A549 (cell line): ENCODE results near the gene DTX3. TPM values are rescaled to one million over a fixed set of nuclear protein-coding genes. Genes with fewer than 3 reads are reported as not detected.

Experiments
- ATAC-seq, 2 experiments: fragments of 200-7000 bp in 1 of 2; fragments of >200 bp in 1 of 2; cut with Nextera tagmentation in 1 of 2; cut with Tn5 transposase in 1 of 2; 3 replicates each; pipeline versions ENCODE4 v1.8.0 to v1.9.1; 2018 to 2020; ENCODE audit warnings: mild to moderate bottlenecking in 1 of 2, moderate library complexity in 1 of 2
- CTCF ChIA-PET: fragments of 300-600 bp; sonication (Branson Sonifier 250); formaldehyde crosslinking; extraction: SDS; loops from one replicate; lab custom pipeline; 2021; ENCODE audit warnings: antibody characterized with exemption, inconsistent platforms; lab: Yijun Ruan, JAX
- POLR2A ChIA-PET: fragments of 350-600 bp; formaldehyde crosslinking; extraction: SDS; loops from one replicate; lab custom pipeline; 2021; ENCODE audit warnings: antibody characterized with exemption, inconsistent platforms; lab: Yijun Ruan, JAX
- DNase-seq, 2 experiments: peaks; one replicate each; pipeline versions ENCODE4 v3.0.0 to v3.0.0-alpha.2; 2011 to 2016; ENCODE audit warnings: low read depth in 1 of 2, low spot score in 1 of 2
- FAIRE-seq: peaks from 2 replicates; lab custom pipeline; 2011; peaks lifted over from hg19 to GRCh38; lab: Jason Lieb, UNC
- H3K27ac ChIP-seq, 2 experiments: fragments of >200 bp; sonication (Bioruptor Twin); formaldehyde crosslinking; 3 replicates each; pipeline ENCODE4 v1.5.1; 2016 to 2017
- H3K4me1 ChIP-seq: fragments of >200 bp; sonication (Bioruptor Twin); formaldehyde crosslinking; 3 replicates; pipeline ENCODE4 v1.6.1; 2016
- H3K4me2 ChIP-seq: fragments of >200 bp; sonication (Bioruptor Twin); formaldehyde crosslinking; 3 replicates; pipeline ENCODE4 v1.6.1; 2016
- H3K4me3 ChIP-seq: fragments of >200 bp; sonication (Bioruptor Twin); formaldehyde crosslinking; 3 replicates; pipeline ENCODE4 v1.5.1; 2016
- H3K9me3 ChIP-seq: fragments of >200 bp; sonication (Bioruptor Twin); formaldehyde crosslinking; 3 replicates; pipeline ENCODE4 v1.6.1; 2016
- ATOH8 ChIP-seq: fragments of 250-450 bp; sonication (Bioruptor Pico); IDR thresholded peaks from 2 replicates; pipeline ENCODE4 v1.5.0; 2020; ENCODE audit warnings: low read depth, mild to moderate bottlenecking, moderate library complexity
- CHD2 ChIP-seq: fragments of 150-350 bp; IDR thresholded peaks from 2 replicates; pipeline ENCODE4 v1.6.1; 2014; ENCODE audit warnings: low read length; ENCODE audit not compliant: partially characterized antibody
- CHD4 ChIP-seq: fragments of 200-600 bp; sonication (generic); IDR thresholded peaks from 2 replicates; pipeline ENCODE4 v1.6.1; 2016; ENCODE audit warnings: antibody characterized with exemption, mild to moderate bottlenecking, borderline replicate concordance
- E2F6 ChIP-seq: IDR thresholded peaks from 2 replicates; pipeline ENCODE4 v1.6.1; 2012; ENCODE audit warnings: low read depth, borderline replicate concordance
- EHMT2 ChIP-seq: fragments of 200-600 bp; sonication (generic); IDR thresholded peaks from 2 replicates; pipeline ENCODE4 v1.6.1; 2016; ENCODE audit warnings: antibody characterized with exemption, low read depth, mild to moderate bottlenecking, moderate library complexity
- ELK1 ChIP-seq: fragments of 150-350 bp; IDR thresholded peaks from 2 replicates; pipeline ENCODE4 v1.6.1; 2014; ENCODE audit warnings: low read depth, mild to moderate bottlenecking, low read length
- ESRRA ChIP-seq: fragments of 150-350 bp; IDR thresholded peaks from 2 replicates; pipeline ENCODE4 v1.6.1; 2014; ENCODE audit warnings: mild to moderate bottlenecking, low read length, borderline replicate concordance
- FOSB ChIP-seq: fragments of 250-450 bp; sonication (Bioruptor Pico); IDR thresholded peaks from 2 replicates; pipeline ENCODE4 v1.5.0; 2020; ENCODE audit warnings: mild to moderate bottlenecking, moderate library complexity
- FOSL2 ChIP-seq, 2 experiments: fragments of 450-650 bp in 1 of 2; fragments of >200 bp in 1 of 2; sonication (Bioruptor Twin) in 1 of 2; formaldehyde crosslinking; IDR thresholded peaks; 2 replicates each; pipeline versions ENCODE4 v1.5.0 to v1.6.1; 2016 to 2020; ENCODE audit warnings: mild to moderate bottlenecking in 1 of 2, moderate library complexity in 1 of 2
- FOXS1 ChIP-seq: fragments of 250-450 bp; sonication (Bioruptor Pico); IDR thresholded peaks from 2 replicates; pipeline ENCODE4 v1.5.0; 2020; ENCODE audit warnings: mild to moderate bottlenecking, moderate library complexity
- HOXB13 ChIP-seq: fragments of 250-450 bp; sonication (Bioruptor Pico); IDR thresholded peaks from 2 replicates; pipeline ENCODE4 v1.5.0; 2020; ENCODE audit warnings: low read depth, mild to moderate bottlenecking, moderate library complexity
- JUN ChIP-seq, 2 experiments: fragments of >200 bp; sonication (Bioruptor Twin); formaldehyde crosslinking; IDR thresholded peaks; 2 replicates in 1 of 2; 3 replicates in 1 of 2; pipeline ENCODE4 v1.6.1; 2016 to 2017
- MAFK ChIP-seq: fragments of 450-650 bp; IDR thresholded peaks from 2 replicates; pipeline ENCODE4 v1.6.1; 2014; ENCODE audit not compliant: partially characterized antibody
- MYC ChIP-seq: IDR thresholded peaks from 2 replicates; pipeline ENCODE4 v1.6.1; 2012; ENCODE audit warnings: mild to moderate bottlenecking, inconsistent platforms, low read length, improper control_type of control experiment, borderline replicate concordance
- POLR2AphosphoS2 ChIP-seq: conservative IDR thresholded peaks from 2 replicates; pipeline ENCODE4 v1.6.1; 2012; ENCODE audit warnings: low read length, improper control_type of control experiment, inconsistent platforms
- TFCP2L1 ChIP-seq: fragments of 250-450 bp; sonication (Bioruptor Pico); IDR thresholded peaks from 2 replicates; pipeline ENCODE4 v1.5.0; 2021; ENCODE audit warnings: mild to moderate bottlenecking
- USF2 ChIP-seq: fragments of 450-650 bp; IDR thresholded peaks from 2 replicates; pipeline ENCODE4 v1.6.1; 2014; ENCODE audit warnings: antibody characterized with exemption
- WGBS: methylation state at CpG from one replicate; pipeline ENCODE4 v1.1.6; 2017; ENCODE audit errors: missing lambda C conversion rate; 5-methylcytosine and 5-hydroxymethylcytosine counted together
- polyA plus RNA-seq, 4 experiments: library from polyadenylated mRNA; depleted of rRNA in 3 of 4; stranded (reverse); fragments of >200 nt; fragmentation: RNase III in 1 of 4; extraction: RNeasy Plus Mini Kit Qiagen cat#74134 plus additional on column Dnase treatment in 1 of 4; gene quantifications; 2 replicates in 3 of 4; 3 replicates in 1 of 4; pipeline ENCODE4 v1.2.3, GENCODE V29; 2011 to 2017
- TF ChIP-seq, protein P1 (sequence below): fragments of >200 bp; sonication (Bioruptor Twin); formaldehyde crosslinking; IDR thresholded peaks from 3 replicates; pipeline ENCODE4 v1.5.1; 2016
- TF ChIP-seq, protein P2 (sequence below): IDR thresholded peaks from 2 replicates; pipeline ENCODE4 v1.6.1; 2012

The DTX3 gene
- polyA plus RNA-seq, 2 of the 4 experiments (the other 2 are of a cell fraction) = 21.7 to 24.7 TPM

DNA sequence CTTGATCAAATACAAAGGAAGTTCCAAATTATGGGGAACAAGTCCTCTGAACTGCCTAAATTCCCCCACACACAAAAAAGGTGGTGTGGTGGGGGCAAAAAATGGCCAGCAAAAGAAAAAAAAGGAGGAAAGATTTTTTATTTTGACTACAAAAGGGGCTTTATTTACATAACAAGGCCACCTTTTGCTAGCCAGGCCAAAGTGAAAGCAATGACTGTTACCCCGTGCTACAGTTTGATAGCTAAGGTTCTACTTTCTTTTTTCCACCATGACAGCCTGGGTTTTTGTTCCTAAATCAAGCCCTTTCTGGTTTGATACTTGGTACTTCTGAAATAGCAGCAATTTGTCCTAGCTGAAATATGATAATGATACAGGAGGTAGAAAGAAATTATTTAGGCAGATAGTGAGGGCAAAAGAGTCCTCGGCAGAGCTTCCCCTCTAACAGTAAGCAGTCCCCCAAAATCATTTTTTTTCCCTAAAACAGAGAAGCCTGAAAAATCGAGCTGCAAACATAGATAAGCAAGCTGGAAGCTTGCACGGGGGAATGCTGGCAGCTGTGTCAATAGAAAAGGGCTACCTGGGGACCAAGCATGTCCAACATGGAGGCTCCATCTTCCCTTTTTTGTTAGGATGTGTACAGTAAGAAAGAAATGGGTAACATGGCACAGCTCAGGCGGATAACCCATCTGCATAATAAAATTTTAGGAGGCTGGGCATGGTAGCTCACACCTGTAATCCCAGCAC lies 37.2 kb downstream of the DTX3 start:
- CTCF ChIA-PET = interaction anchor here (1.0 to 4.0 kb wide), 8 partner anchors 9 to 77 kb away, joined by 3 to 24 read pairs (median 4); partner anchors contain the start of gene B4GALNT1
- 22% methylated on average over 5 of the region's 5 CpGs for WGBS
- no peak for FAIRE-seq
- no peak for ATAC-seq
- Histone ChIP-seq H3K9me3 (peaks cover 26% of the 10 kb centered on the region), H3K4me3 (no peak overlapping the region), H3K4me2 (no peak overlapping the region), H3K27ac (no peak overlapping the region), H3K4me1 (no peaks in the 10 kb centered on the region)
- no peak for DNase-seq
- POLR2A ChIA-PET = no interaction called here
- TF ChIP-seq USF2 = no peak
- TF ChIP-seq E2F6 = no peak
- TF ChIP-seq JUN (IDR thresholded peaks at IDR 0.05) = no peak
- TF ChIP-seq CHD4 = no peak
- no peak for TF ChIP-seq CHD2
- TF ChIP-seq, protein P1, sequence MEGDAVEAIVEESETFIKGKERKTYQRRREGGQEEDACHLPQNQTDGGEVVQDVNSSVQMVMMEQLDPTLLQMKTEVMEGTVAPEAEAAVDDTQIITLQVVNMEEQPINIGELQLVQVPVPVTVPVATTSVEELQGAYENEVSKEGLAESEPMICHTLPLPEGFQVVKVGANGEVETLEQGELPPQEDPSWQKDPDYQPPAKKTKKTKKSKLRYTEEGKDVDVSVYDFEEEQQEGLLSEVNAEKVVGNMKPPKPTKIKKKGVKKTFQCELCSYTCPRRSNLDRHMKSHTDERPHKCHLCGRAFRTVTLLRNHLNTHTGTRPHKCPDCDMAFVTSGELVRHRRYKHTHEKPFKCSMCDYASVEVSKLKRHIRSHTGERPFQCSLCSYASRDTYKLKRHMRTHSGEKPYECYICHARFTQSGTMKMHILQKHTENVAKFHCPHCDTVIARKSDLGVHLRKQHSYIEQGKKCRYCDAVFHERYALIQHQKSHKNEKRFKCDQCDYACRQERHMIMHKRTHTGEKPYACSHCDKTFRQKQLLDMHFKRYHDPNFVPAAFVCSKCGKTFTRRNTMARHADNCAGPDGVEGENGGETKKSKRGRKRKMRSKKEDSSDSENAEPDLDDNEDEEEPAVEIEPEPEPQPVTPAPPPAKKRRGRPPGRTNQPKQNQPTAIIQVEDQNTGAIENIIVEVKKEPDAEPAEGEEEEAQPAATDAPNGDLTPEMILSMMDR = no peak
- TF ChIP-seq MAFK = no peak
- TF ChIP-seq EHMT2 = no peak
- no peak for TF ChIP-seq HOXB13
- no peak for TF ChIP-seq ELK1
- TF ChIP-seq ESRRA = no peak
- TF ChIP-seq ATOH8 (CRISPR knock-in tag) = no peak
- TF ChIP-seq TFCP2L1 (CRISPR knock-in tag) = no peak
- TF ChIP-seq FOXS1 (CRISPR knock-in tag) = no peak
- TF ChIP-seq, protein P2, sequence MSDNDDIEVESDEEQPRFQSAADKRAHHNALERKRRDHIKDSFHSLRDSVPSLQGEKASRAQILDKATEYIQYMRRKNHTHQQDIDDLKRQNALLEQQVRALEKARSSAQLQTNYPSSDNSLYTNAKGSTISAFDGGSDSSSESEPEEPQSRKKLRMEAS = no peak
- TF ChIP-seq MYC = no peak
- TF ChIP-seq POLR2AphosphoS2 = no peak
- TF ChIP-seq FOSB = no peak
- no peak for TF ChIP-seq FOSL2 (IDR thresholded peaks at IDR 0.05)
- TF ChIP-seq FOSL2 (CRISPR knock-in tag; IDR thresholded peaks at IDR 0.05) = no peak
